Pancreas (tissue), 10 donors: ENCODE measurements around the gene BHLHE23. TPM values are rescaled to one million over a fixed set of nuclear protein-coding genes. Genes with fewer than 3 reads are reported as not detected.
A peak's percentile ranks its signal among the peaks of the same experiment; 100 is the strongest.

Experiments used
- ATAC-seq, 4 donors: fragments of 200-7000 bp; cut with Tn5 transposase; one replicate each; pipeline versions ENCODE4 v1.8.0 to v1.9.1; 2020; ENCODE audit warnings: mild to moderate bottlenecking in 4 of 4, moderate library complexity in 4 of 4
- DNase-seq, 6 donors: peaks; one replicate each; pipeline ENCODE4 v3.0.0-alpha.2; 2020
- FAIRE-seq: peaks from 2 replicates; lab custom pipeline; 2012; peaks lifted over from hg19 to GRCh38; lab: Jason Lieb, UNC
- H3K27ac ChIP-seq, 4 donors: fragments of 200-600 bp; sonication (generic); 1 replicate in 3 of 4; 2 replicates in 1 of 4; pipeline versions ENCODE4 v1.5.0 to v1.8.0; 2020
- H3K27me3 ChIP-seq, 4 donors: fragments of 200-600 bp; one replicate each; pipeline ENCODE4 v1.8.0; 2021
- H3K36me3 ChIP-seq, 3 donors: fragments of 200-600 bp; sonication (generic) in 1 of 3; one replicate each; pipeline versions ENCODE4 v1.5.0 to v1.8.0; 2020 to 2021
- H3K4me1 ChIP-seq, 3 donors: fragments of 200-600 bp; one replicate each; pipeline ENCODE4 v1.8.0; 2021
- H3K4me3 ChIP-seq, 4 donors: fragments of 200-600 bp; sonication (generic) in 2 of 4; one replicate each; pipeline versions ENCODE4 v1.5.0 to v1.8.0; 2020 to 2021
- H3K9me3 ChIP-seq, 4 donors: fragments of 200-600 bp; one replicate each; pipeline ENCODE4 v1.8.0; 2021
- WGBS, 2 donors: extraction: QIAGEN DNeasy Blood & Tissue Kit; methylation state at CpG; one replicate each; pipeline ENCODE4 v1.1.7; 2013; 5-methylcytosine and 5-hydroxymethylcytosine counted together
- intact Hi-C, 3 donors: fragments of 100-400 bp; cut with DNase I; formaldehyde crosslinking; loops; one replicate each; pipeline versions ENCODE4 v1.11.1 to v1.14.2; 2022
- polyA plus RNA-seq, 2 donors: library from polyadenylated mRNA; stranded (reverse); fragments of 200-250 nt; gene quantifications; one replicate each; pipeline ENCODE4 v1.2.3, GENCODE V29; 2013
- total RNA-seq, 6 donors: library from RNA; stranded (reverse); fragmentation: NEBNext Ultra II Directional in 4 of 6; extraction: Animal tissue kit (Norgen Biotek cat#: 25700) in 4 of 6; gene quantifications; one replicate each; pipeline versions ENCODE4 v1.2.1 to v1.2.4, GENCODE V29; 2021 to 2023
- TF ChIP-seq, protein P1 (sequence below), 4 donors: fragments of 200-600 bp; sonication (generic) in 3 of 4; IDR thresholded peaks; one replicate each; pipeline versions ENCODE4 v1.5.0 to v1.8.0; 2021; ENCODE audit warnings: antibody characterized with exemption in 4 of 4
- donor health status: healthy with polysubstance abuse.
- donor health status: DM: no; HTN: no; CAD: no; lungs with moderate emphysema.
- donor health status: DM: no; HTN: no; CAD: no.
- donor health status: control.
- donor health status: control.
- donor health status: Bipolar disorder and iron deficiency.
- donor health status: DM: yes; HTN: yes; CAD: no.
- donor health status: DM: no; HTN: no; CAD: no.
- donor health status: DM: no; HTN: no; CAD: no.
- donor health status: DM: yes; HTN: yes; CAD: no.

Gene BHLHE23
- total and polyA plus RNA-seq, 8 donors = not detected

DNA sequence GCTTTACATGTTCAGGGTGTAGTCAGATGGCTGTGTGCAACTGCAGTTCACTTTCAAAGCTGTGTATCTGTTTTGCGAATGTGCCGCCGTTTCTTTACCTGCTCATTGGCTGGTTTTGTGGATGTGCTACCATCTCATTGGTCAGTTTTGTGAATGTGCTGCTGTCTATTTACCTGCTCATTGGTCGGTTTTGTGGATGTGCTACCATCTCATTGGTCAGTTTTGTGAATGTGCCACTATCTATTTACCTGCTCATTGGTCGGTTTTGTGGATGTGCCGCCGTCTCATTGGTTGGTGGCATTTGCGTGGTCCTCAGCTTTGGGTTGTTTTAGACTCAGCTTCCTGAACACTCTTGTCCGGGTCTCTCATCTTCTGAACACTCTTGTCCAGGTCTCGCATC, 40.5 kb upstream of the BHLHE23 start:
- intact Hi-C loops = no loop called here
- DNase-seq (no peak), FAIRE-seq (no peak), ATAC-seq (no peak)
- H3K27me3 ChIP-seq = no peaks in the 10 kb centered on the region
- no peak overlapping the region for H3K4me3 ChIP-seq
- no peaks in the 10 kb centered on the region for H3K9me3 ChIP-seq
- H3K36me3 ChIP-seq = no peaks in the 10 kb centered on the region
- H3K4me1 ChIP-seq = no peaks in the 10 kb centered on the region
- TF ChIP-seq, protein P1, sequence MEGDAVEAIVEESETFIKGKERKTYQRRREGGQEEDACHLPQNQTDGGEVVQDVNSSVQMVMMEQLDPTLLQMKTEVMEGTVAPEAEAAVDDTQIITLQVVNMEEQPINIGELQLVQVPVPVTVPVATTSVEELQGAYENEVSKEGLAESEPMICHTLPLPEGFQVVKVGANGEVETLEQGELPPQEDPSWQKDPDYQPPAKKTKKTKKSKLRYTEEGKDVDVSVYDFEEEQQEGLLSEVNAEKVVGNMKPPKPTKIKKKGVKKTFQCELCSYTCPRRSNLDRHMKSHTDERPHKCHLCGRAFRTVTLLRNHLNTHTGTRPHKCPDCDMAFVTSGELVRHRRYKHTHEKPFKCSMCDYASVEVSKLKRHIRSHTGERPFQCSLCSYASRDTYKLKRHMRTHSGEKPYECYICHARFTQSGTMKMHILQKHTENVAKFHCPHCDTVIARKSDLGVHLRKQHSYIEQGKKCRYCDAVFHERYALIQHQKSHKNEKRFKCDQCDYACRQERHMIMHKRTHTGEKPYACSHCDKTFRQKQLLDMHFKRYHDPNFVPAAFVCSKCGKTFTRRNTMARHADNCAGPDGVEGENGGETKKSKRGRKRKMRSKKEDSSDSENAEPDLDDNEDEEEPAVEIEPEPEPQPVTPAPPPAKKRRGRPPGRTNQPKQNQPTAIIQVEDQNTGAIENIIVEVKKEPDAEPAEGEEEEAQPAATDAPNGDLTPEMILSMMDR (IDR thresholded peaks at IDR 0.05) = no peak
- WGBS, 2 donors = 78 to 82% methylated on average over 10 of the region's 10 CpGs
- no peak overlapping the region for H3K27ac ChIP-seq

DNA sequence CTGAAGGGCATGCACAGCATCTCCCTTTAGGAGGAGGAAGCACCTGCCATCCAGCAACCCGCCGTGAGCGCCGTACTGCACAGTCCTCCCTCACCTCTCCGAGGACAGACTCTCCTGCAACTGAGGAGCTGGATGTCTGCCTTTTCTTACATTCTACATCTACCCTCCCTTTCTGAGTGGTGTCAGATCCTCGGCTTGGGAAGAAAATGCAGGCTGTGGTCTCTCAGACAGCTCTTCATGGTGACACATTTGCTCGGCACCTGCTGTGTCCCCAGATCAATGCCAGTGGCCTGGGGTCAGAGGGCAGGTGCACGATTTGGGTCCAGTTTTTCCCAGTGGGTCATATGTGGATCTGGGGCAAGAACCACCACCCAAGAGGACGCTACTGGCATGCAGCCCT, 40.1 kb upstream of the BHLHE23 start:
- intact Hi-C loops = no loop called here
- Histone ChIP-seq H3K4me1 (no peaks in the 10 kb centered on the region), H3K4me3 (no peak overlapping the region), H3K9me3 (no peaks in the 10 kb centered on the region), H3K27me3 (no peaks in the 10 kb centered on the region), H3K27ac (no peak overlapping the region), H3K36me3 (no peaks in the 10 kb centered on the region)
- no peak for ATAC-seq
- WGBS, 2 donors = 57 to 70% methylated on average over 9 of the region's 9 CpGs
- no peak for FAIRE-seq
- no peak for DNase-seq
- TF ChIP-seq, protein P1 (IDR thresholded peaks at IDR 0.05) = no peak

DNA sequence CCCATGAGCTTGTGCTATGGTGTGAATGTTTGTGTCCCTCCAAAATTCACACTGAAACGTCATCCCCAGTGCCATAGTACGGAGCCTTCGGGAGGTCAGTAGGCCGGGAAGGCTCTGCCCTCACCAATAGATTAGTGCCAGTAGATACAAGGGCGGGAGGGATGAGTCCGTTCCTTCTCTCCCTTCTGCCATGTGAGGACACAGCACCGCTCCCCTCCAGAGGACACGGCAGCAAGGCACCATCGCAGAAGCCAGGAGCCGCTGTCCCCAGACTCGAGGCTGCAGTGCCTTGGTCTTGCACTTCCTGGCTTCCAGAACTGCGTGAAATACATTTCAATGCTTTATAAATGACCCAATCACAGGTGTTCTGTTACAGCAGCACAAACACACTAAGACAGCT, 39.2 kb upstream of the BHLHE23 start:
- H3K9me3 ChIP-seq = no peaks in the 10 kb centered on the region
- H3K4me3 ChIP-seq = no peak overlapping the region
- no peaks in the 10 kb centered on the region for H3K4me1 ChIP-seq
- 55 to 61% methylated on average over 12 of the region's 12 CpGs for WGBS, 2 donors
- ATAC-seq (no peak), DNase-seq (no peak), FAIRE-seq (no peak)
- H3K27ac ChIP-seq = no peak overlapping the region
- intact Hi-C loops = no loop called here
- TF ChIP-seq, protein P1 (IDR thresholded peaks at IDR 0.05) = no peak
- no peaks in the 10 kb centered on the region for H3K36me3 ChIP-seq
- peaks cover 0 to 3% (median 0%) of the 10 kb centered on the region in 4 donors for H3K27me3 ChIP-seq

DNA sequence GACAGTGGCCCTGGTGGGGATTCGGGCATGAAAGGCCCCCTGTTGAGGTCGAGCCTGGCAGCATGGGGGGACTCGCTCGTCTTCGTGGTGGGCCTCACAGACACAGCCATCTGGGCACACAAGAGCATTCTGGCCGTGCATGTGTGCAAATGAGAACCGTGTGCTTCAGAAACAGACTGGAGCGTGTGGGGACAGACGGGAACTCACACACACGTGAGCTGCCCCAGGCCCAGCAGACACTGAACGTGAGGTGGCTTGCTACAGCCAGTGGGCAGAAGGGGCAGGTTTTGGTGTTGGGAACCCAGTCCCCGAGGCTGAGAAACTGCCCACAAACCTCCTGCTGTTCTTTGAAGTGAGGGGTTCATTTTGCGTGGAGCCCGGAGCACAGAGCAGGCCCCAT, 38.6 kb upstream of the BHLHE23 start:
- Histone ChIP-seq H3K36me3 (no peaks in the 10 kb centered on the region), H3K27me3 (peaks cover 0 to 8% (median 0%) of the 10 kb centered on the region in 4 donors), H3K9me3 (no peaks in the 10 kb centered on the region), H3K4me3 (no peak overlapping the region), H3K4me1 (no peaks in the 10 kb centered on the region), H3K27ac (no peak overlapping the region)
- intact Hi-C loops = no loop called here
- WGBS, 2 donors = 47 to 58% methylated on average over 14 of the region's 14 CpGs
- TF ChIP-seq, protein P1 (IDR thresholded peaks at IDR 0.05) = no peak
- FAIRE-seq = no peak
- peak in 1 of 6 donors; percentile 29 for DNase-seq
- no peak for ATAC-seq

DNA sequence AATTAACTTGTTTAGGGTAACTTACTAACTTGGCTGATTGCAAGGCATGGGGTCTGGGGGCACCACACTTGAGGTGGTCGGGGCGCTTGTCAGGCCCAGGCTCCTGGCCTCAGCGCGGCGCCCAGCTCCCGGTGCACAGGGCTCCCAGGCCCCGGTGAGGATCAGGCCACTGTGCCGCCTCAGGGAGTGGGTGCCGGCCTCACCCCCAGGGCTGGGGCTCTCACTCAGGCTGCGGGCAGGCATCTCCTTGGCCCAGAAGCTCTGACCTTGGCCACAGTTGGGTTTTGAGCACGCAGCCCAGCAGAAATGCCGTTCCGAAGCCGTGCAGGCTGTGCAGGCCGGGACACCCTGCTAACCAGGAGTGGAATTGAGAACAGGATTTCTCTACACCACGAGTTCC, 37.8 kb upstream of the BHLHE23 start:
- H3K4me3 ChIP-seq = no peak overlapping the region
- DNase-seq (peak in 1 of 6 donors; percentile 33), ATAC-seq (no peak), FAIRE-seq (no peak)
- intact Hi-C loops = no loop called here
- H3K9me3 ChIP-seq = no peaks in the 10 kb centered on the region
- WGBS, 2 donors = 52 to 59% methylated on average over 16 of the region's 16 CpGs
- TF ChIP-seq, protein P1 (IDR thresholded peaks at IDR 0.05) = no peak
- no peaks in the 10 kb centered on the region for H3K36me3 ChIP-seq
- H3K4me1 ChIP-seq = no peaks in the 10 kb centered on the region
- no peak overlapping the region for H3K27ac ChIP-seq
- H3K27me3 ChIP-seq = peaks cover 0 to 14% (median 0%) of the 10 kb centered on the region in 4 donors
